ENCODE results near the gene SPOCK3. TPM values are rescaled to one million over a fixed set of nuclear protein-coding genes. Genes with fewer than 3 reads are reported as not detected.

SPOCK3 gene
- total and polyA plus RNA-seq, 10 of the 15 experiments (the other 5 are each of a cell fraction or from before 2014, with no cell fraction given) = 0.06 to 0.39 (median 0.09) TPM; not detected in 5

DNA sequence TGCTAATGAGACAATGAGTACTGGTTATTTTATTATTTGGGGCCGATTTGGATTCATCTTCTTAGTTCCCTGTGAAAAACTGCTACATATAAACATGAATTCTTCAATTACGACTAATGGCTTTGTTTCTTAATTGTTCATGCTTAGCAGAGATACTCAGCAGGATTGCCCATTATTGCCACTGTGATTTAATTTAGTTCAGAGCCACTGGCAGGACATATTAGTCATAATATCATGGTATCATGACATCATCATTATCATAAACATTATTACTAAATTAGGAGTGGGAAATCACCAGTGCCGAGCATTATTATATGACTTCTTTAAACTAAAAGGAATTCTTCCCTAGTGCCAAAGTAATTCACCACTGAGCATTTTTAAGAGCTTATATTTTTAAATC is 201.4 kb downstream of the SPOCK3 start:
- Histone ChIP-seq H3K27ac (ENCODE audit: control insufficient read depth, insufficient read depth) (no peak overlapping the region), H3K9ac (ENCODE audit: control insufficient read depth, insufficient read depth, low read length) (no peak overlapping the region), H3K4me3 (no peak overlapping the region), H3K36me3 (ENCODE audit: control insufficient read depth in 2 of 2, insufficient read depth in 2 of 2, low read length in 1 of 2) (no peaks in the 10 kb centered on the region), H2AFZ (ENCODE audit: control insufficient read depth, low read depth, low read length) (no peak overlapping the region), H3K27me3 (replicated peaks in 1 of 2; ENCODE audit: control insufficient read depth in 2 of 2, insufficient read depth in 2 of 2, low read length in 1 of 2) (no peaks in the 10 kb centered on the region), H3K4me1 (ENCODE audit: control insufficient read depth, insufficient read depth, low read length) (no peaks in the 10 kb centered on the region), H3K4me2 (ENCODE audit: control insufficient read depth, insufficient read depth) (no peak overlapping the region), H3K79me2 (ENCODE audit: control insufficient read depth, insufficient read depth, low read length) (no peaks in the 10 kb centered on the region), H3K9me3 (replicated peaks; ENCODE audit: control insufficient read depth, insufficient read depth, low read length) (no peaks in the 10 kb centered on the region), H4K20me1 (ENCODE audit: control insufficient read depth, insufficient read depth) (no peaks in the 10 kb centered on the region)
- ATAC-seq (no peak), DNase-seq (ENCODE audit: low read depth, low spot score) (no peak), FAIRE-seq (no peak)
- POLR2A ChIA-PET = no interaction called here
- intact Hi-C loops (cut with micrococcal nuclease; ENCODE audit: unreplicated experiment) (no loop called here), in situ Hi-C loops (cut with MboI) (no loop called here)
- no peak for TF ChIP-seq BCL11A (IDR thresholded peaks at IDR 0.05; ENCODE audit: low read depth, low read length)
- TF ChIP-seq, protein P1, sequence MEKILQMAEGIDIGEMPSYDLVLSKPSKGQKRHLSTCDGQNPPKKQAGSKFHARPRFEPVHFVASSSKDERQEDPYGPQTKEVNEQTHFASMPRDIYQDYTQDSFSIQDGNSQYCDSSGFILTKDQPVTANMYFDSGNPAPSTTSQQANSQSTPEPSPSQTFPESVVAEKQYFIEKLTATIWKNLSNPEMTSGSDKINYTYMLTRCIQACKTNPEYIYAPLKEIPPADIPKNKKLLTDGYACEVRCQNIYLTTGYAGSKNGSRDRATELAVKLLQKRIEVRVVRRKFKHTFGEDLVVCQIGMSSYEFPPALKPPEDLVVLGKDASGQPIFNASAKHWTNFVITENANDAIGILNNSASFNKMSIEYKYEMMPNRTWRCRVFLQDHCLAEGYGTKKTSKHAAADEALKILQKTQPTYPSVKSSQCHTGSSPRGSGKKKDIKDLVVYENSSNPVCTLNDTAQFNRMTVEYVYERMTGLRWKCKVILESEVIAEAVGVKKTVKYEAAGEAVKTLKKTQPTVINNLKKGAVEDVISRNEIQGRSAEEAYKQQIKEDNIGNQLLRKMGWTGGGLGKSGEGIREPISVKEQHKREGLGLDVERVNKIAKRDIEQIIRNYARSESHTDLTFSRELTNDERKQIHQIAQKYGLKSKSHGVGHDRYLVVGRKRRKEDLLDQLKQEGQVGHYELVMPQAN (conservative IDR thresholded peaks at IDR 0.05) = no peak
- TF ChIP-seq NFYB (IDR thresholded peaks at IDR 0.05; ENCODE audit: insufficient read depth, low read depth, low read length) = no peak
- 0 out of 2 replicates have a peak, but pooled peaks have one; percentile 32 for TF ChIP-seq ATF7 (IDR thresholded peaks at IDR 0.05; ENCODE audit: low read depth)
- TF ChIP-seq SUZ12 (IDR thresholded peaks at IDR 0.05; ENCODE audit: unreplicated experiment) = no peak
- TF ChIP-seq CEBPB (IDR thresholded peaks at IDR 0.05; ENCODE audit: borderline replicate concordance in 1 of 2, low read depth in 2 of 2, low read length in 2 of 2) = no peak
- RAD21 ChIA-PET (ENCODE audit: unreplicated experiment) = interaction anchor here (1.1 kb wide), 1 partner anchor 20 kb away, joined by 3 read pairs; no protein-coding TSS in a partner anchor
- WGBS (ENCODE audit: insufficient coverage, insufficient replicate concordance, low lambda C conversion rate, missing lambda C conversion rate) = 17% methylated on average over 3 of the region's 3 CpGs
- no TSS peak for BruUV-seq (replicated peaks)
- SMC1A ChIA-PET (ENCODE audit: uncharacterized antibody, unreplicated experiment) = interaction anchor here (6.1 kb wide), 1 partner anchor 9 kb away, joined by 32 read pairs; no protein-coding TSS in a partner anchor
- CTCF ChIA-PET = interaction anchor here (1.6 to 2.5 kb wide), 3 partner anchors 10 to 16 kb away, joined by 3 to 8 read pairs (median 4); no protein-coding TSS in a partner anchor

All from GM12878 (cell line).